GM23248 (cell line): Measurements from ENCODE around the gene MEG3. TPM values are rescaled to one million over a fixed set of nuclear protein-coding genes. Genes with fewer than 3 reads are reported as not detected.

ENCODE experiments used
- DNase-seq: peaks from one replicate; pipeline ENCODE4 v3.0.0-alpha.2; 2015
- H2AFZ ChIP-seq: fragments of 200-600 bp; sonication (generic); 2 replicates; pipeline ENCODE4 v1.6.1; 2016; ENCODE audit warnings: antibody characterized with exemption
- H3F3A ChIP-seq: fragments of 200-600 bp; sonication (generic); 2 replicates; pipeline ENCODE4 v1.6.1; 2016; ENCODE audit warnings: mild to moderate bottlenecking, antibody characterized with exemption, mixed run types; ENCODE audit not compliant: insufficient read depth
- H3K27ac ChIP-seq: fragments of 200-600 bp; sonication (generic); 2 replicates; pipeline ENCODE4 v1.5.1; 2016; ENCODE audit warnings: mild to moderate bottlenecking
- H3K27me3 ChIP-seq: fragments of 200-600 bp; sonication (generic); replicated peaks from 2 replicates; pipeline ENCODE4 v1.6.1; 2016; ENCODE audit warnings: mild to moderate bottlenecking; ENCODE audit not compliant: insufficient read depth
- H3K36me3 ChIP-seq: fragments of 200-600 bp; sonication (generic); 2 replicates; pipeline ENCODE4 v1.6.1; 2016; ENCODE audit warnings: low read depth, mild to moderate bottlenecking
- H3K4me1 ChIP-seq: fragments of 200-600 bp; sonication (generic); 2 replicates; pipeline ENCODE4 v1.6.1; 2016; ENCODE audit warnings: mild to moderate bottlenecking; ENCODE audit not compliant: insufficient read depth
- H3K4me2 ChIP-seq: fragments of 200-600 bp; sonication (generic); one replicate; pipeline ENCODE4 v1.6.1; 2016; ENCODE audit warnings: mild to moderate bottlenecking; ENCODE audit not compliant: unreplicated experiment
- H3K4me3 ChIP-seq: fragments of 200-600 bp; sonication (generic); 2 replicates; pipeline ENCODE4 v1.5.1; 2016; ENCODE audit warnings: mild to moderate bottlenecking
- H3K79me2 ChIP-seq: fragments of 200-600 bp; sonication (generic); 2 replicates; pipeline ENCODE4 v1.6.1; 2016; ENCODE audit warnings: mild to moderate bottlenecking; ENCODE audit not compliant: insufficient read depth
- H3K9ac ChIP-seq: fragments of 200-600 bp; sonication (generic); 2 replicates; pipeline ENCODE4 v1.6.1; 2016; ENCODE audit warnings: mild to moderate bottlenecking
- H3K9me2 ChIP-seq: fragments of 200-600 bp; sonication (generic); 2 replicates; pipeline ENCODE4 v1.6.1; 2016; ENCODE audit warnings: mixed run types, mild to moderate bottlenecking, moderate library complexity; ENCODE audit not compliant: insufficient read depth
- H3K9me3 ChIP-seq: fragments of 200-600 bp; sonication (generic); one replicate; pipeline ENCODE4 v1.6.1; 2017; ENCODE audit warnings: low read depth
- H4K20me1 ChIP-seq: fragments of 200-600 bp; sonication (generic); 2 replicates; pipeline ENCODE4 v1.6.0; 2016; ENCODE audit not compliant: insufficient read depth
- EZH2 ChIP-seq: fragments of 200-600 bp; sonication (generic); IDR thresholded peaks from 2 replicates; pipeline ENCODE4 v1.6.1; 2018; ENCODE audit warnings: antibody characterized with exemption, mild to moderate bottlenecking; ENCODE audit not compliant: insufficient read depth, poor library complexity, severe bottlenecking
- EZH2phosphoT487 ChIP-seq: fragments of 200-600 bp; sonication (generic); IDR thresholded peaks from 2 replicates; pipeline ENCODE4 v1.6.1; 2018; ENCODE audit warnings: antibody characterized with exemption, moderate library complexity, mild to moderate bottlenecking, low read depth; ENCODE audit not compliant: insufficient read depth
- WGBS, 2 experiments: methylation state at CpG; one replicate each; pipeline ENCODE4 v1.1.6; 2015 to 2017; ENCODE audit warnings: low lambda C conversion rate in 2 of 2, low coverage in 1 of 2; ENCODE audit errors: missing lambda C conversion rate in 2 of 2; 5-methylcytosine and 5-hydroxymethylcytosine counted together
- in situ Hi-C: fragments of 300-500 bp; cut with MboI; formaldehyde crosslinking; loops from 2 replicates; pipeline ENCODE4 v1.15.0; 2020
- polyA plus RNA-seq: library from polyadenylated mRNA; unstranded; fragments of >200 nt; fragmentation: Nextera tagmentation; extraction: Ambion mirVana; gene quantifications from 2 replicates; pipeline ENCODE4 v1.2.1, GENCODE V29; 2016
- total RNA-seq: library from RNA; depleted of rRNA; stranded (reverse); fragments of >200 nt; shearing (Covaris generic); gene quantifications from 2 replicates; pipeline ENCODE4 v1.2.3, GENCODE V29; 2014

MEG3 gene
- total and polyA plus RNA-seq, 2 experiments from 2014 or later, result 101 to 228 TPM

- no peaks in the 10 kb centered on the region for H3K36me3 ChIP-seq
- WGBS, 2 experiments, result 65 to 75% methylated on average over 10 of the region's 10 CpGs
- H3K4me1 ChIP-seq, result no peaks in the 10 kb centered on the region
- no peaks in the 10 kb centered on the region for H4K20me1 ChIP-seq
- H3K4me2 ChIP-seq, result no peak overlapping the region
- in situ Hi-C loops, result no loop called here
- H2AFZ ChIP-seq, result no peak overlapping the region
- no peak overlapping the region for H3K4me3 ChIP-seq
- H3K9ac ChIP-seq, result no peak overlapping the region
- TF ChIP-seq EZH2phosphoT487 (no peak), EZH2 (no peak)
- H3K27me3 ChIP-seq, result peaks cover 24% of the 10 kb centered on the region
- no peak for DNase-seq
- no peaks in the 10 kb centered on the region for H3K9me2 ChIP-seq
- no peaks in the 10 kb centered on the region for H3K9me3 ChIP-seq
- H3K27ac ChIP-seq, result no peak overlapping the region
- no peaks in the 10 kb centered on the region for H3F3A ChIP-seq
- H3K79me2 ChIP-seq, result no peaks in the 10 kb centered on the region
Measured at GRCh38 chr14:100813291-100813690, 12.6 kb upstream of the MEG3 start.

- Histone ChIP-seq H3K4me2 (no peak overlapping the region), H3K9me2 (no peaks in the 10 kb centered on the region), H3F3A (no peaks in the 10 kb centered on the region), H3K4me3 (no peak overlapping the region), H3K4me1 (no peaks in the 10 kb centered on the region), H3K79me2 (no peaks in the 10 kb centered on the region), H3K36me3 (no peaks in the 10 kb centered on the region), H3K9me3 (no peaks in the 10 kb centered on the region), H4K20me1 (no peaks in the 10 kb centered on the region), H3K27me3 (peaks cover 12% of the 10 kb centered on the region; the same call in 1 of the 2 replicates), H3K27ac (no peak overlapping the region), H3K9ac (no peak overlapping the region), H2AFZ (no peak overlapping the region)
- TF ChIP-seq EZH2phosphoT487 (no peak), EZH2 (no peak)
- no peak for DNase-seq
- in situ Hi-C loops, result no loop called here
- 81% methylated on average over 15 of the region's 15 CpGs for WGBS, 2 experiments
Measured at GRCh38 chr14:100815478-100816285, 10.2 kb upstream of the MEG3 start.

- H3K36me3 ChIP-seq, result no peaks in the 10 kb centered on the region
- H3K4me2 ChIP-seq, result no peak overlapping the region
- no peak overlapping the region for H3K4me3 ChIP-seq
- TF ChIP-seq EZH2, result no peak
- TF ChIP-seq EZH2phosphoT487, result no peak
- in situ Hi-C loops, result no loop called here
- H3K79me2 ChIP-seq, result no peaks in the 10 kb centered on the region
- H3K9me2 ChIP-seq, result no peaks in the 10 kb centered on the region
- WGBS, 2 experiments, result 66 to 80% methylated on average over 5 of the region's 5 CpGs
- H3K9me3 ChIP-seq, result no peaks in the 10 kb centered on the region
- no peak overlapping the region for H3K9ac ChIP-seq
- H3F3A ChIP-seq, result no peaks in the 10 kb centered on the region
- H3K27me3 ChIP-seq, result peaks cover 12% of the 10 kb centered on the region; the same call in 1 of the 2 replicates
- DNase-seq, result no peak
- H4K20me1 ChIP-seq, result no peaks in the 10 kb centered on the region
- no peaks in the 10 kb centered on the region for H3K4me1 ChIP-seq
- H2AFZ ChIP-seq, result no peak overlapping the region
- no peak overlapping the region for H3K27ac ChIP-seq
Measured at GRCh38 chr14:100816286-100816949, 9.5 kb upstream of the MEG3 start.

GRCh38 chr14:100816950-100817901, 8.7 kb upstream of the MEG3 start:
- Histone ChIP-seq H3K9me2 (no peaks in the 10 kb centered on the region), H3K79me2 (no peaks in the 10 kb centered on the region), H3K27me3 (peaks cover 6% of the 10 kb centered on the region; the same call in 1 of the 2 replicates), H3F3A (no peaks in the 10 kb centered on the region), H3K27ac (no peak overlapping the region), H3K9me3 (no peaks in the 10 kb centered on the region), H3K36me3 (no peaks in the 10 kb centered on the region), H3K4me2 (no peak overlapping the region), H3K9ac (no peak overlapping the region), H3K4me3 (no peak overlapping the region), H2AFZ (no peak overlapping the region), H4K20me1 (no peaks in the 10 kb centered on the region), H3K4me1 (no peaks in the 10 kb centered on the region)
- TF ChIP-seq EZH2 (no peak), EZH2phosphoT487 (no peak)
- in situ Hi-C loops, result no loop called here
- no peak for DNase-seq
- 76% methylated on average over 22 to 26 of the region's 26 CpGs for WGBS, 2 experiments
